GM12891 (cell line): Measurements from ENCODE around the gene ACSL5.
"Not testable (repeated sequence)": the region's sequence is repeated elsewhere in the genome, so short reads cannot be mapped to it uniquely, and the experiment has no call there.

Experiments used
- DNase-seq: peaks from one replicate; pipeline ENCODE4 v3.0.0; 2011; ENCODE audit warnings: low spot score; ENCODE audit not compliant: insufficient read length
- FAIRE-seq: peaks from 2 replicates; lab custom pipeline; 2011; peaks lifted over from hg19 to GRCh38; lab: Jason Lieb, UNC
- PAX5 ChIP-seq: IDR thresholded peaks from 2 replicates; pipeline ENCODE4 v1.6.1; 2011; ENCODE audit warnings: low read length, moderate library complexity, mild to moderate bottlenecking; ENCODE audit not compliant: insufficient read depth, severe bottlenecking
- POLR2A ChIP-seq: IDR thresholded peaks from 2 replicates; pipeline ENCODE4 v1.6.1; 2011; ENCODE audit warnings: low read depth, low read length, control low read depth
- POLR2AphosphoS5 ChIP-seq: IDR thresholded peaks from 2 replicates; pipeline ENCODE4 v1.6.1; 2011; ENCODE audit warnings: low read depth, low read length, control low read depth
- POU2F2 ChIP-seq: IDR thresholded peaks from 2 replicates; pipeline ENCODE4 v1.6.1; 2011; ENCODE audit warnings: low read depth, mild to moderate bottlenecking, control low read depth, low read length, moderate library complexity
- SPI1 ChIP-seq: IDR thresholded peaks from 2 replicates; pipeline ENCODE4 v1.6.1; 2011; ENCODE audit warnings: low read depth, low read length, control low read depth
- TAF1 ChIP-seq: IDR thresholded peaks from 2 replicates; pipeline ENCODE4 v1.6.1; 2011; ENCODE audit warnings: low read depth, low read length, control low read depth

The ACSL5 gene

GRCh38 chr10:112402917-112403316 is 29.0 kb downstream of the ACSL5 start:
- no peak for TF ChIP-seq POLR2A
- no peak for TF ChIP-seq PAX5
- no peak for TF ChIP-seq TAF1
- no peak for TF ChIP-seq POU2F2
- no peak for TF ChIP-seq POLR2AphosphoS5
- TF ChIP-seq SPI1: no peak
- no peak for DNase-seq
- FAIRE-seq: no peak

DNA sequence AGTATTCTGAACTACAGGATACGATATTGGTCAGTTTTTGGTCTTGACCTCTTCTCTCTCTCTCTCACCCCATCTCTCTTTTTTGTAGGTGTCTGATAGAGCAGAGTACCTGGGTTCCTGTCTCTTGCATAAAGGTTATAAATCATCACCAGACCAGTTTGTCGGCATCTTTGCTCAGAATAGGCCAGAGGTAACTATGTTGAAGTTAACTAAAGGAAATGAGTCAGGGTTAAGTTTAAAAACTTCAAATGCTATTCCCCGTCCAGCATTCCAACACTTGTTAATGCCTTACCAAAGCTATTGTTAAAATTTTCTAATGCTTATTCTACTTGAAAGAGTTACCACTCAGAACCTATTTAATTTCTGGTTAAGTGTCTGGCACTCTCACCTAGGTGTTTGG is 30.7 kb downstream of the ACSL5 start:
- TF ChIP-seq TAF1 (no peak), PAX5 (no peak), SPI1 (no peak), POLR2A (no peak), POLR2AphosphoS5 (no peak), POU2F2 (no peak)
- no peak for FAIRE-seq
- DNase-seq: no peak

GRCh38 chr10:112406806-112407205 is 32.9 kb downstream of the ACSL5 start:
- not testable (repeated sequence) for DNase-seq, FAIRE-seq

- no peak for TF ChIP-seq POU2F2
- no peak for TF ChIP-seq TAF1
- no peak for TF ChIP-seq POLR2AphosphoS5
- no peak for TF ChIP-seq PAX5
- TF ChIP-seq POLR2A: no peak
- TF ChIP-seq SPI1: no peak
- no peak for FAIRE-seq
- no peak for DNase-seq
Observed at GRCh38 chr10:112407696-112408095, 33.8 kb downstream of the ACSL5 start.

- FAIRE-seq: no peak
- no peak for TF ChIP-seq PAX5
- DNase-seq: no peak
Observed at GRCh38 chr10:112409299-112409698, 35.4 kb downstream of the ACSL5 start.

DNA sequence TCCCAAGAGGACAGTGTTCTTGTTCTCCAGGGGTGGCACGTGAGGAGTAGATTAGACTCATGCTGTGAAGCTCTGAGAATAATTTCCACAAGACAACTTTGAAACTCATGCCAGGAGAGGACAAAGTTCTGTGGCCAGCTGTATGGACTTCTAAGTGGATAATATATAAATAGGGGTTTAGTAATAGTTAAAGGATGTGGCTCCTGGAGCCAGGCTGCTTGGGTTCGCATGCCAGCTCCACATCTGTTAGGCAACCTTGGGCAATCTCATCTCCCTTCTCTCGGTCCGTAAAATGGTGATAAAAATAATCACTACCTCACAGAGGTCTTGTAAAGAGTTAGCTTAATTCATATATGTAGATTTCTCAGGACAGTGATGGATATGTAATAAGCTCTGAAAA is 35.8 kb downstream of the ACSL5 start:
- FAIRE-seq (no peak), DNase-seq (no peak)
- TF ChIP-seq POLR2A: no peak

GRCh38 chr10:112412696-112413095 is 38.8 kb downstream of the ACSL5 start:
- DNase-seq: no peak
- FAIRE-seq: no peak
- no peak for TF ChIP-seq PAX5
- no peak for TF ChIP-seq TAF1
- TF ChIP-seq POLR2AphosphoS5: no peak
- TF ChIP-seq POU2F2: no peak
- TF ChIP-seq POLR2A: no peak
- TF ChIP-seq SPI1: no peak

DNA sequence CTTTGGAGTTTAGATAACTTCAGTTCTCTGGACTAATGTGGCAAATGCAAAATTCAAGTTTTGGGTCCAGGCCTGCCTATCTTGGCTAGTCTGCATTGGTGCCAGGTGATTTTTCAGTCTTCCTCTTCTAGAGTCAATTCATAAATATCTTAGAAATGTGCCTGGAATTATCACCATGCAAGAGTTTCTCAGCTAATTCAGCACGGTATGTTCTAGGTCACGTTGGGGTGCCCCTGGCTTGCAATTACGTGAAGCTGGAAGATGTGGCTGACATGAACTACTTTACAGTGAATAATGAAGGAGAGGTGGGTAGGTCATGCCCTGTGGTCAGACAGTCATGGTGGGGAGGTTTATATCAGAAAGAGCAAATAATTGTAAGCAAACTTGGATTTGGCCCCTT is 47.8 kb downstream of the ACSL5 start:
- DNase-seq (no peak), FAIRE-seq (no peak)
- TF ChIP-seq POU2F2: no peak
- TF ChIP-seq SPI1: no peak
- TF ChIP-seq POLR2AphosphoS5: no peak
- no peak for TF ChIP-seq POLR2A
- no peak for TF ChIP-seq PAX5
- no peak for TF ChIP-seq TAF1

DNA sequence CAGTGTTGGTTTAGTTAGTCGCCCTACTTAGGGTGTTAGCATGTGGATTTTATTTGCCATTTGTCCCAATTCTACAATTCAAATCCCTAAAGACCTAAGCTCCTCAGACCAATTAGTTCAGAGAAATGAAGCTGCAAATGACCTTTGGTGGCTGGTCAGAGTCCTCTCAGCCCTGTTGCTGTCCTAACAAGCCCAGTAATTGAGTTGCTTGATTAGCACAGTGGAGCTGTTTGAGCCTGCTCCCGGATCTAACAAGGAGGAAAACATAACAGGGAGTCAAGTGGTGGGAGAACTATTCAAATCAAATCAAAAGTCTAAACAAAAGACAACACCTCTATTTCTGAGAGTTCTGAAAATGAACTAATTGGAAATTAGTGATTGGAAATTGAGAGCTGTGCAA is 50.7 kb downstream of the ACSL5 start:
- DNase-seq: no peak
- TF ChIP-seq POLR2A: no peak
- TF ChIP-seq POLR2AphosphoS5: no peak
- TF ChIP-seq PAX5: no peak
- no peak for TF ChIP-seq TAF1
- FAIRE-seq: no peak

GRCh38 chr10:112426111-112426510 is 52.2 kb downstream of the ACSL5 start:
- TF ChIP-seq POU2F2 (no peak), POLR2AphosphoS5 (no peak), TAF1 (no peak)
- FAIRE-seq: no peak
- DNase-seq: no peak

DNA sequence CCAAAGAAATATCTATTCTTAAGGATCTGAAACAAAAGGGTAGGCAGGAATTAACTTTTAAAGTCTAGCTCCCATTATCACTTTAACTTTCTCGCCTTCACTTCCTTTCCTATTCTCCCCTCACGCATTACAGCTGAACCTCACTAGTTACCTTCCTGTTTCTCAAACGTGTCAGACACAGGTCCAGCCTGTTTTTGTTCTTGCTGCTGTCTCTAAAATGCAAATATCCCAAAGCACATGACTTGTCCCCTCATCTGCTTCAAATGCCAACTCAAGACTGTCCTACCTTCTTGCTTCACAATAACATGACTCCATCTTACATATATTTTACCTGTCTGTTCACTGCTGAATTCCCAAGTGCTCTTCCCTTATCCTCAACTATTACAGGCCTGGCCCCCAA is 55.2 kb downstream of the ACSL5 start:
- DNase-seq (no peak), FAIRE-seq (peak; percentile 43)
- TF ChIP-seq POLR2A: no peak
- no peak for TF ChIP-seq POLR2AphosphoS5
- TF ChIP-seq PAX5: no peak
- no peak for TF ChIP-seq POU2F2
- no peak for TF ChIP-seq SPI1
- TF ChIP-seq TAF1: no peak
